ENCODE results near the gene TTYH3.
"Not testable (repeated sequence)": the region's sequence is repeated elsewhere in the genome, so short reads cannot be mapped to it uniquely, and the experiment has no call there.

Gene TTYH3

GRCh38 chr7:2603044-2603965 lies 28.5 kb upstream of the TTYH3 start:
- DNase-seq, result no peak

- no peak for DNase-seq
These were observed 27.1 kb upstream of the TTYH3 start for GRCh38 chr7:2604608-2605174.

- no peak for DNase-seq
These were observed 25.9 kb upstream of the TTYH3 start for GRCh38 chr7:2605608-2606538.

- DNase-seq, result no peak
These were observed 25.2 kb upstream of the TTYH3 start for GRCh38 chr7:2606539-2606936.

GRCh38 chr7:2607122-2607922 lies 24.5 kb upstream of the TTYH3 start:
- no peak for DNase-seq

GRCh38 chr7:2607923-2608904 lies 23.6 kb upstream of the TTYH3 start:
- no peak for DNase-seq

- peak; percentile 26 for DNase-seq
These were observed 22.8 kb upstream of the TTYH3 start for GRCh38 chr7:2608921-2609411.

- DNase-seq, result not testable (repeated sequence)
These were observed 22.1 kb upstream of the TTYH3 start for GRCh38 chr7:2609646-2610045.

- no peak for DNase-seq
These were observed 21.3 kb upstream of the TTYH3 start for GRCh38 chr7:2610466-2610865.

- no peak for DNase-seq
These were observed 20.9 kb upstream of the TTYH3 start for GRCh38 chr7:2610898-2611297.

- DNase-seq, result no peak
These were observed 20.4 kb upstream of the TTYH3 start for GRCh38 chr7:2611401-2611800.

- DNase-seq, result no peak
These were observed 19.9 kb upstream of the TTYH3 start for GRCh38 chr7:2611922-2612321.

- peak; percentile 17 for DNase-seq
These were observed 19.2 kb upstream of the TTYH3 start for GRCh38 chr7:2612445-2613097.

- no peak for DNase-seq
These were observed 18.5 kb upstream of the TTYH3 start for GRCh38 chr7:2613098-2613930.

- DNase-seq, result no peak
These were observed 17.7 kb upstream of the TTYH3 start for GRCh38 chr7:2613931-2614600.

GRCh38 chr7:2614631-2615330 lies 17.0 kb upstream of the TTYH3 start:
- no peak for DNase-seq

- DNase-seq, result no peak
These were observed 15.1 kb upstream of the TTYH3 start for GRCh38 chr7:2616387-2617324.

All from CD4-positive, alpha-beta T cell treated with Interleukin-17A for 4 hours (primary cell).